HepG2 (cell line): ENCODE results near the gene TNP2. TPM values are rescaled to one million over a fixed set of nuclear protein-coding genes. Genes with fewer than 3 reads are reported as not detected.

ENCODE experiments used
- ATF1 ChIP-seq: IDR thresholded peaks from 2 replicates; pipeline ENCODE4 v1.6.1; 2016; ENCODE audit warnings: mild to moderate bottlenecking, control low read depth
- DMAP1 ChIP-seq: IDR thresholded peaks from 2 replicates; pipeline ENCODE4 v1.6.1; 2016
- FOXK2 ChIP-seq: fragments of 450-650 bp; IDR thresholded peaks from 2 replicates; pipeline ENCODE4 v1.6.1; 2016
- HDAC1 ChIP-seq: sonication (generic); formaldehyde crosslinking; IDR thresholded peaks from 2 replicates; pipeline ENCODE4 v1.5.1; 2020; ENCODE audit warnings: mild to moderate bottlenecking, missing genetic modification reagents
- HNRNPK ChIP-seq: fragments of 200-400 bp; formaldehyde crosslinking; IDR thresholded peaks from 2 replicates; pipeline ENCODE4 v1.6.1; 2018; ENCODE audit warnings: low read length, low read depth, moderate library complexity, mild to moderate bottlenecking; ENCODE audit not compliant: poor library complexity, severe bottlenecking
- MAF1 ChIP-seq: sonication (generic); formaldehyde crosslinking; IDR thresholded peaks from 2 replicates; pipeline ENCODE4 v1.5.0; 2020; ENCODE audit warnings: missing genetic modification reagents, borderline replicate concordance
- NFKB2 ChIP-seq: sonication (generic); formaldehyde crosslinking; IDR thresholded peaks from 2 replicates; pipeline ENCODE4 v1.4.0; 2020; ENCODE audit warnings: missing genetic modification reagents, borderline replicate concordance
- SIN3A ChIP-seq: IDR thresholded peaks from 2 replicates; pipeline ENCODE4 v1.6.1; 2011; ENCODE audit warnings: low read depth, mild to moderate bottlenecking, control low read depth, low read length, borderline replicate concordance
- ZFP36 ChIP-seq: fragments of 150-350 bp; IDR thresholded peaks from 2 replicates; pipeline ENCODE4 v1.6.1; 2018; ENCODE audit warnings: borderline replicate concordance, low read length, low read depth; ENCODE audit not compliant: partially characterized antibody
- ZNF790 ChIP-seq: sonication (generic); formaldehyde crosslinking; IDR thresholded peaks from 2 replicates; pipeline ENCODE4 v1.8.0; 2022; ENCODE audit warnings: missing genetic modification reagents, mild to moderate bottlenecking, borderline replicate concordance
- polyA plus RNA-seq, 8 experiments: library from polyadenylated mRNA; depleted of rRNA in 3 of 8; stranded (reverse) in 7 of 8; unstranded in 1 of 8; fragments of >200 nt; fragmentation: Illumina TruSeq in 4 of 8; extraction: Trizol in 4 of 8; gene quantifications; 2 replicates each; pipeline versions ENCODE4 v1.2.1 to v1.2.3, GENCODE V29; 2011 to 2016; ENCODE audit warnings: low read depth in 4 of 8, missing spikeins in 1 of 8, mixed read lengths in 1 of 8; ENCODE audit not compliant: insufficient read depth in 1 of 8
- total RNA-seq, 5 experiments: library from RNA; depleted of rRNA; stranded (reverse); fragments of >200 nt; fragmentation: Illumina TruSeq; extraction: Trizol; gene quantifications; 2 replicates each; pipeline ENCODE4 v1.2.3, GENCODE V29; 2016; ENCODE audit warnings: low read depth in 1 of 5
- TF ChIP-seq, protein P1 (sequence below), 2 experiments: fragments of 450-650 bp in 1 of 2; sonication (generic) in 1 of 2; formaldehyde crosslinking in 1 of 2; IDR thresholded peaks; 2 replicates each; pipeline versions ENCODE4 v1.6.1 to v1.8.0; 2016 to 2022; ENCODE audit warnings: antibody characterized with exemption in 1 of 2, mild to moderate bottlenecking in 1 of 2, missing genetic modification reagents in 1 of 2
- TF ChIP-seq, protein P2 (sequence below): sonication (generic); formaldehyde crosslinking; IDR thresholded peaks from 2 replicates; pipeline ENCODE4 v1.8.0; 2022; ENCODE audit warnings: mild to moderate bottlenecking, missing genetic modification reagents, moderate library complexity
- TF ChIP-seq, protein P3 (sequence below): sonication (generic); formaldehyde crosslinking; IDR thresholded peaks from 2 replicates; pipeline ENCODE4 v1.5.1; 2020; ENCODE audit warnings: mild to moderate bottlenecking, missing genetic modification reagents, borderline replicate concordance
- TF ChIP-seq, protein P4 (sequence below): sonication (generic); formaldehyde crosslinking; IDR thresholded peaks from 2 replicates; pipeline ENCODE4 v1.4.0; 2020; ENCODE audit warnings: missing genetic modification reagents, borderline replicate concordance

TNP2 gene
- total and polyA plus RNA-seq, 2 of the 13 experiments (the other 11 are each of a cell fraction or from before 2014, with no cell fraction given): not detected

DNA sequence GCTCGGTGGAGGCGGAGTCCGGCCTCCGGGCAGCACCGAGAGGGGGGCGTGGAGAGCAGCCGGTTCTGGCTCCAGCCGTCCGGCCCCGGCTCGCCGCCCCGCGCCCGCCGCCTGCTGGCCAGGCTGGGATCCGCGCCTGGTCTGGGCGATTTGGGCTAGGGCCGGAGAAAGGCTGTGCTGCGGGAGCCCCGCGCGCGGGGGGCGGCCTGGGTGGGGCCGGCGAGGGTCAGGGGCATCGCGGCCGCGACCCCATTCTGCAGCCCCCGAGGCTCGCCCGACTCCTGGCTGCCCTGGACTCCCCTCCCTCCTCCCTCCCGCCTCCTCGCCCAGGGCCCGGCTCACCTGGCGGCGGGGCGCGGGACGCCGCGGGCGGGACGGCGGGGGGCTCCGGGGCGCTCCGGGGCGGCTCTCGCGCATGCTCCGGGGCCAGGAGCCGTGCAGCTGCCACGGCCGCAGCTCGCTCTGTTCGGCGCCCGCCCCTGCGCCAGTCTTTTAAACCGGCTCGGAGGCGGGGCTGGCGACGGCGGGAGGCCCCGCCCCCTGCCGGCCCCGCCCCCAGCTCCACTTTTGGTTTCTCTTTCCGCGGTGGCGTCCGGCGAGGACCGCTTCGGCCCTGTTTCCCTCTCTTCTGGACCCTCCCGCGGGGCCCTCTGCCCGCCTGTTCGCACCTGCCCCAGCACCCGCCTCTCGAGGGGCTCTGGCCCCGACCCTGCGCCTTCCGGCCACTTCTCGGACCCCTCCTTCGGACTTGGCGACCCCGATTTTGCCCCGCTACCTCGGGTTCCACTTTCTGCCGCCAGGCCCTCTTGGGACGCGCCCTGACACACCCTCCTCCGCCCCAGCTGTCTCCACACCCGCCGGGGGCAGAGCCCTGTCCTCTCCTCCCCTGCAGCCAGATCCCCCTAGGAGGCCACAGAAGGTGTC is 13.1 kb downstream of the TNP2 start, which contains the start of gene SOCS1 (continued):
- TF ChIP-seq, protein P1, sequence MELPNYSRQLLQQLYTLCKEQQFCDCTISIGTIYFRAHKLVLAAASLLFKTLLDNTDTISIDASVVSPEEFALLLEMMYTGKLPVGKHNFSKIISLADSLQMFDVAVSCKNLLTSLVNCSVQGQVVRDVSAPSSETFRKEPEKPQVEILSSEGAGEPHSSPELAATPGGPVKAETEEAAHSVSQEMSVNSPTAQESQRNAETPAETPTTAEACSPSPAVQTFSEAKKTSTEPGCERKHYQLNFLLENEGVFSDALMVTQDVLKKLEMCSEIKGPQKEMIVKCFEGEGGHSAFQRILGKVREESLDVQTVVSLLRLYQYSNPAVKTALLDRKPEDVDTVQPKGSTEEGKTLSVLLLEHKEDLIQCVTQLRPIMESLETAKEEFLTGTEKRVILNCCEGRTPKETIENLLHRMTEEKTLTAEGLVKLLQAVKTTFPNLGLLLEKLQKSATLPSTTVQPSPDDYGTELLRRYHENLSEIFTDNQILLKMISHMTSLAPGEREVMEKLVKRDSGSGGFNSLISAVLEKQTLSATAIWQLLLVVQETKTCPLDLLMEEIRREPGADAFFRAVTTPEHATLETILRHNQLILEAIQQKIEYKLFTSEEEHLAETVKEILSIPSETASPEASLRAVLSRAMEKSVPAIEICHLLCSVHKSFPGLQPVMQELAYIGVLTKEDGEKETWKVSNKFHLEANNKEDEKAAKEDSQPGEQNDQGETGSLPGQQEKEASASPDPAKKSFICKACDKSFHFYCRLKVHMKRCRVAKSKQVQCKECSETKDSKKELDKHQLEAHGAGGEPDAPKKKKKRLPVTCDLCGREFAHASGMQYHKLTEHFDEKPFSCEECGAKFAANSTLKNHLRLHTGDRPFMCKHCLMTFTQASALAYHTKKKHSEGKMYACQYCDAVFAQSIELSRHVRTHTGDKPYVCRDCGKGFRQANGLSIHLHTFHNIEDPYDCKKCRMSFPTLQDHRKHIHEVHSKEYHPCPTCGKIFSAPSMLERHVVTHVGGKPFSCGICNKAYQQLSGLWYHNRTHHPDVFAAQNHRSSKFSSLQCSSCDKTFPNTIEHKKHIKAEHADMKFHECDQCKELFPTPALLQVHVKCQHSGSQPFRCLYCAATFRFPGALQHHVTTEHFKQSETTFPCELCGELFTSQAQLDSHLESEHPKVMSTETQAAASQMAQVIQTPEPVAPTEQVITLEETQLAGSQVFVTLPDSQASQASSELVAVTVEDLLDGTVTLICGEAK (IDR thresholded peaks at IDR 0.05): no peak
- TF ChIP-seq, protein P1 (CRISPR knock-in tag; IDR thresholded peaks at IDR 0.05): peak; percentile 77; the same call in 1 of the 2 replicates
- TF ChIP-seq NFKB2 (peak; percentile 90), FOXK2 (peak; percentile 61), HDAC1 (CRISPR knock-in tag) (peak; percentile 57), HNRNPK (peak; percentile 27), ZFP36 (no peak), MAF1 (CRISPR knock-in tag) (peak; percentile 78; the same call in 1 of the 2 replicates), ATF1 (CRISPR knock-in tag) (no peak), DMAP1 (CRISPR knock-in tag) (peak; percentile 68; the same call in 1 of the 2 replicates), ZNF790 (CRISPR knock-in tag) (peak; percentile 83), SIN3A (peak; percentile 89; the same call in 1 of the 2 replicates)
- TF ChIP-seq, protein P2, sequence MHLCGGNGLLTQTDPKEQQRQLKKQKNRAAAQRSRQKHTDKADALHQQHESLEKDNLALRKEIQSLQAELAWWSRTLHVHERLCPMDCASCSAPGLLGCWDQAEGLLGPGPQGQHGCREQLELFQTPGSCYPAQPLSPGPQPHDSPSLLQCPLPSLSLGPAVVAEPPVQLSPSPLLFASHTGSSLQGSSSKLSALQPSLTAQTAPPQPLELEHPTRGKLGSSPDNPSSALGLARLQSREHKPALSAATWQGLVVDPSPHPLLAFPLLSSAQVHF (CRISPR knock-in tag): peak; percentile 72; the same call in 1 of the 2 replicates
- TF ChIP-seq, protein P3, sequence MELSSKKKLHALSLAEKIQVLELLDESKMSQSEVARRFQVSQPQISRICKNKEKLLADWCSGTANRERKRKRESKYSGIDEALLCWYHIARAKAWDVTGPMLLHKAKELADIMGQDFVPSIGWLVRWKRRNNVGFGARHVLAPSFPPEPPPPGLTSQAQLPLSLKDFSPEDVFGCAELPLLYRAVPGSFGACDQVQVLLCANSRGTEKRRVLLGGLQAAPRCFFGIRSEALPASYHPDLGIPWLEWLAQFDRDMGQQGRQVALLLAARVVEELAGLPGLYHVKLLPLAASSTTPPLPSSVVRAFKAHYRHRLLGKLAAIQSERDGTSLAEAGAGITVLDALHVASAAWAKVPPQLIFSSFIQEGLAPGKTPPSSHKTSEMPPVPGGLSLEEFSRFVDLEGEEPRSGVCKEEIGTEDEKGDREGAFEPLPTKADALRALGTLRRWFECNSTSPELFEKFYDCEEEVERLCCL: peak; percentile 57; the same call in 1 of the 2 replicates
- TF ChIP-seq, protein P4, sequence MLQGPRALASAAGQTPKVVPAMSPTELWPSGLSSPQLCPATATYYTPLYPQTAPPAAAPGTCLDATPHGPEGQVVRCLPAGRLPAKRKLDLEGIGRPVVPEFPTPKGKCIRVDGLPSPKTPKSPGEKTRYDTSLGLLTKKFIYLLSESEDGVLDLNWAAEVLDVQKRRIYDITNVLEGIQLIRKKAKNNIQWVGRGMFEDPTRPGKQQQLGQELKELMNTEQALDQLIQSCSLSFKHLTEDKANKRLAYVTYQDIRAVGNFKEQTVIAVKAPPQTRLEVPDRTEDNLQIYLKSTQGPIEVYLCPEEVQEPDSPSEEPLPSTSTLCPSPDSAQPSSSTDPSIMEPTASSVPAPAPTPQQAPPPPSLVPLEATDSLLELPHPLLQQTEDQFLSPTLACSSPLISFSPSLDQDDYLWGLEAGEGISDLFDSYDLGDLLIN (CRISPR knock-in tag): peak; percentile 87; the same call in 1 of the 2 replicates
